NCI-H82 (cell line): ENCODE data around the gene TRAF1.

Source experiments
- DNase-seq: peaks from one replicate; lab custom pipeline; 2025; lab: John Stamatoyannopoulos, UW

TRAF1 gene

DNA sequence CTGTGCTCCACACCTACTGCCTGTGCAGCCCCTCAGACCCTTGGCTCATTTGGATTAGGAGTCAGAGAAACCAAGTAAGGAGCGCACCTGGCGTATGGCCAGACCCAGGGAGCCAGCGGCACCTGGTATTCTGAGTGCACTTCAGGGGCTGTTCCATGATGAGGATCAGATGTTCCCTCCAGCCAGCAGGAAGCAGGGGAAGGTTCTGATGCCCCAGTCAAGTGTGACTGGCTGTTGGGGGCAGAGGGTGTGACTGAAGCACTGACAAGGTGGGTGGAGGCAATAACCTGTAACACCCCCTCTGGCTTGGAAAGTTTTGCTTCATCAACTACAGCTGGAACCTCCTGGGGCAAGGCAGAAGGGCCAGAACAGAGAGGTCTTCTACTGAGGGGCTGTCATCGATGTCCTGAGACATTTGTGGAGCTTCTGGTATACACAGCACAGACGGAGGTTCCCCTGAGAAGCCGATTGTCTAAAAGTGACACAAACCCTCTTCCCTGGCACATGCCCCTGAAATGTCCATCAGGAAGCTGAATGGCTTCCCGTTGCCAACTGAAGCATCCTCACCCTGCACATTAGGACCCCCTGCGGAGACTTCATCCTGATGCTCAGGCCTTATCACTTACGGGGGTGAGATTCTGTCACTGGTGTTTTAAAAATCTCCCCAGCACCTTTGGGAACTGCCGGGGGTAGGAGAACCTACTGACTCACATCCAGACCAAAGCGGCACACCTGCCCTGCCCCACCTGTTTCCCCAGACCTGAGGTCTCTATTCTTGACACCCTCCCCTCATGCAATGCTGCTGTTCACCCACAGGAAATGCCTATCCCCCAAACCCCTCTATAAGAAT, 21.1 kb downstream of the TRAF1 start:
- no peak for DNase-seq

DNA sequence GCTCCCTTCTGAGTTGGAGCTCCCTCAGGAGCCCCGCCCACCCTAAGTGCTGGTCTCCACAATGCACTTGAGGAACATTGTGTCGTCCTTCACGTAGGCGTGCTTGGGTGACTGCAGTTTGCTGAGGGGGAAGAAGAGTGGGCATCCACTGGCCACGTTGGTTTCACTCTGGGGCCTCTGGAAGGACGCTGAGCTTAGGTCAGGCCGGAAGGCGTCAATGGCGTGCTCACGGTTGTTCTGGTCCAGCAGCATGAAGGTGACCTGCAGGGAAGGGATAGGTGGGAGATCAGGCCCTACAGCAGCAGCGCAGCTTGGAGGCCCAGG, 21.7 kb downstream of the TRAF1 start:
- DNase-seq, result no peak

DNA sequence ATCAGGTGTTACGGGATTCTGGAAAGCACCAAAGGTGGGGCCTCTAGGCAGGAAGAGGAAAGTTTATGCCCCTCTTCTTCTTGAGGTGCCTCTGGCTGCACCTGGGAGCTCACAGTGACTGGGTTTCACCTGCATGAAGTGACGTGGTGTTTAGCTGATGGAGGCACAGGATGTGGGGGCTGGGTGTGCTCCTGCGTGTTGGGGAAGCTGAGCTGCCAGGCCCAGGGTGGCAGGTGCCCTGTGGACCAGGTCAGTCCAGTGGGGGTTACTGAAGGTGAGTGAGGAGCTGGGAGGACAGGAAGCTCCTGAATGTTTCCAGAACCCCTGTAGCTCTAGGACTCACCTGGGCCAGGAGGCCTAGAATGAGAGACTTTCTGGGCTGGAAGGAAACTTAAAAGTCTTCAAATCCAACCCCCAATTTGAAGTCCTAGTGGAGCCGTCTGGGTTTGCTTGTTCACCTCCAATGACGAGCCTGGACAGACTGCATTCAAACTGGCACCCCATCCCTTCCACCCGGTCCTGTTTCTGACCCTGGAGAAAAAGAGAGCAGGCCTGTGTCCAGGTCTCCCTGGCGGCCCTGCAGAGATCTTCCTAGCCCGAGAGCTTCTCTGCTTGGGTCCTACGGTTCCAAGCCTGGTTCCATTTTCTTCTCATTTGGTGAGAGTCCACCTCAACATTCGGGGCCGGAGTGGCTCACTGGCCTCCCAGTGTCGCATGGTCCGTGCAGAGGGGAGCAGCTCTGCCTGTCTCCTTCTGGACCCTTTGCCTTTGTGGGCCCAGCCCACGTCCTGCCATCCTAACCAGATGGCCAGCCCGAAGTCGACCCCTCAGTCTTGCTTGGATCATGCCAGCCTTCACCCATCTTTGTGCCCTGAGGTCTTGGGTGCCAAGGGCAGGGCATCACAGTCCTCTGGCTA, 22.3 kb downstream of the TRAF1 start:
- no peak for DNase-seq

DNA sequence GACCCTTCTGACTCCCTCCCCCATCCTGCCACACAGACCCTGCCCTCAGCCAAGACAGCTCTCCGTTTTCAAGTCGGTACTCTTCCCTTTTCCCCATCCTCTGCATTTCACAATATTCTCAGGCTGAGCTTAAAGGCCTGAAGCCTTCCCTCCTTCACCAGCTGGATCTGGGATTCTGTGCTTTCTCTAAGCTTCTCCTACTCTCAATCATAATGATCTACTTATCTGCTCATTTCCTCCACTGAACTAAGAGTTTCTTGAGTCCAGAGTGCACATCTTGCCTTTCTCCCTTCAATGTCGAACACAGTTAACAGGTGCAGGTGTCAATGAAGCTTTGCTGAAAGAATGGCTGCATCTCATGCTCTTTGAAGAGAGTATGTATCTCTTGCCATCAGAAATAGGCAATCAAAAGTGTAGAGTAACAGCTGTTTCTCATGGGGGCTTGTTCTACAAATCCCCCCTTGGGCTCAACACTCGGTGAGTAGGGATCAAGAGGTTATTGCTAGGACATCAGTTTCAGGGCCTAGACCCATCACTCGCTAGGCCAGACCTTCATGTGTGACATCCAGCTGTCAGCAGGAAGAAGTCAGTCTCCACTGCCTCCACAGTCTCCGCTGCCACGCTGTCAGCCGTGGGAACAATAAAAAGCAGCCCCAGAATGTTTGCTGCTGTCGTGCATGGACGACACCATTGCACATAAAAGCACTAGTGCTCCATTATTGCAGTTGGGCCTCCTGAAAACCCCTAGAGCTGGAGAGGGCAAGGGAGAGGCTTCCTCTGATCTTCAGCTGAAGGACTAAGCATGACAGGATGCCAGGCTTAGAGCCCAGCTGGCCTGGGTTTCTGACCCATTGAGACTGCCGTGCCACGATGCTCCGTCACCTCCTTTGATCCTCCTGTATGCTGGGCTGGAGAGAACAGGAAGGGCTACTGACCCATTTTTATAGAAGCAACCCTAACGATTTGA, 23.7 kb downstream of the TRAF1 start:
- DNase-seq, result peak; percentile 39

DNA sequence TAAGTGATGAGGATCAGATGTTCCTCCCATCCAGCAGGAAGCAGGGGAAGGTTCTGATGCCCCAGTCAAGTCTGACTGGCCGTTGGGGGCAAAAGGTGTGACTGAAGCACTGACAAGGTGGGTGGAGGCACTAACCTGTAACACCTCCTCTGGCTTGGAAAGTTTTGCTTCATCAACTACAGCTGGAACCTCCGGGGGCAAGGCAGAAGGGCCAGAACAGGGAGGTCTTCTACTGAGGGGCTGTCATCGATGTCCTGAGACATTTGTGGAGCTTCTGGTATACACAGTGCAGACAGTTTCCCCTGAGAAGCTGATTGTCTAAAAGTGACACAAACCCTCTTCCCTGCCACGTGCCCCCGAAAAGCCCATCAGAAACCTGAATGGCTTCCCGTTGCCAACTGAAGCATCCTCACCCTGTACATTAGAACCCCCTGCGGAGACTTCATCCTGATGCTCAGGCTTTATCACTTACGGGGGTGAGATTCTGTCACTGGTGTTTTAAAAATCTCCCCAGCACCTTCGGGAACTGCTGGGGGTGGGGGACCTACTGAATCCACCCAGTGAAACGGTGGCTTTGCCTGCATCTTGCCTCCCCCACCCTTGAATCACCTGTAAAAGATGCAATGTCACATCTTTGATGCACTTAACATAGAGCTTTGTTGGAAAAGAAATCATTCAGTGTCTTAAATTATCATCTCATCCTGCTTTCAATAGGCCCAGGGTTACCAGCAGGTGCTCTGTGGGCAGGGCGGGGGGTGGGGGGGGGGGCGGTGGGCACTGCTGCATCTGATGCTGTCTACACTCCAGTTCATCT, 24.6 kb downstream of the TRAF1 start:
- no peak for DNase-seq

DNA sequence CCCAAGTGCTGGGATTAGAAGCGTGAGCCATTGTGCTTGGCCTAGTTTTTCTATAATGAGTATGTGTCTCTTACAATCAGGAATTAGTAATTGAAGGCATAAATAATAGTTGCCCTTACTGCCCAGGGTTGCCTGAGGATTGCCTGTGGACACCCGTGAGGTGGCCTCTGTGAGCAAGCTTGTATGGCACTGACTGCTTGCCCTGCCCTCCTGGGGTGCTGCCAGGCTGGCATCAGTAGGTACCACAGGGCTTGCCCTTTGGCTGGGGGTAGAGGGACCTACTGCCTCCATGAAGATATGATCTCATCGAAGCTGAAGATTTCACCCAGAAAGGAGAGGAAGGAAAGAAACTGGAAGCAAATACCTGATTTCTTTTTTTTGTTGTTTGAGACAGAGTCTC, 25.8 kb downstream of the TRAF1 start:
- no peak for DNase-seq

DNA sequence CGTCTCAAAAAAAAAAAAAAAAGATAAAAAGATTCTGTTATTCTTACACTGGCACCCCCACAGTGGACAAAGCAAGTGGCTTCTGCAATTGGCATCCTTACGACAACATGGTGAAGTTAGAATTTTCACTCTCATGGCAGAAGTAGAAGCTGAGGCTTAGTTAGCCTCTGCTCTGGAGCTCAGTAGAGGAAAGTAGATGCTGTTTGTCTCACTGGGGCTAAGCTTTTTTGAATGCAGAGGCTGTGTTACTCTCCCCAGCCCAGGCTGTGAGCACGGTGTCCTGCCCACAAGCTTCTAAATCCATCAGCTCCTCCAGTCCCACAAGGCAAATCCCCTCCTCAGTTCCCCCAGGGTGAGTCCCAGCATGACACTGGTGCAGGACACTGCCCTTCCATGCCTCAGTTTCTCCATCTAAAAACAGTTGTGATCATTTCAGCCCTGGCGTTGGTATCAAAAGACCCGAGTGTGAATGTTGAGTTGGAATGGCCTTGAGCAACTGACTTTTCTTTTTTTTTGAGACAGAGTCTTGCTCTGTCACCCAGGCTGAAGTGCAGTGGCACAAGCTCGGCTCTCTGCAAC, 27.0 kb downstream of the TRAF1 start:
- DNase-seq, result no peak

DNA sequence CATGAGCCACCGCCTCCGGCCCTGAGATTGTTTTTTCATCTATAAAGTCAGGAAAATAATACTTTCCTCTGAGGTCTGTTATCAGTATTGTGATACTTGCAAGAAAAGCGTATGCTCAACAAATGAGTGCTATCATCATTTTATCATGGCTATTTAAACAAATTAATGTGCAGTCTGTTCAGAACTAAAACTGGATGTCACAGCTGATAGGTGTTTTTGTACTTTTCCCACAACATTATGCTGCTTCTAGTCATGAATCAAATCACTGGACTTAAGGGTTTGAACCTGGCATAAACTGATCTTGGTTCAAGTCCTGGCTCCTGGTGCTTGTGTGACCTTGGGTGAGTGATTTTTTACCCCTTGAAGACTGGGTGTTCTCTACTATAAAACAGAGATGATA, 28.2 kb downstream of the TRAF1 start:
- no peak for DNase-seq

DNA sequence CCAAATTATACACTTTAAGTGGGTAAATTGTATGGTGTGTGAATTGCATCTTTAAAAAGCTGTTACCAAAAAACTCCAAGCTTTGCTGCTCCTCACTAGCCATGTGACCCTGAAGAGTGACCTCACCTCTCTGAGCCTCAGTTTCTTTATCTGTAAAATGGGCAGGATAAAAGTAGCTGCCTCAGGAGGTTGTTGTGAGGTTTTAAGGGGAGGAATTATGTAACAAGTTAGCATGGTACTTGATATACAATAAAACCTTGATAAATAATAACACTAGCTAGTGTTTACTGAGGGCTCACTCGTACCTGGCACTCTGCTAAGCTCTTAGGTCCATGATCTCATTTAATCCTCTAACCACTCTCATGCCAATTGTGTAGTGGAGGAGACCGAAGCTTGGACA, 30.6 kb downstream of the TRAF1 start:
- peak; percentile 52 for DNase-seq

DNA sequence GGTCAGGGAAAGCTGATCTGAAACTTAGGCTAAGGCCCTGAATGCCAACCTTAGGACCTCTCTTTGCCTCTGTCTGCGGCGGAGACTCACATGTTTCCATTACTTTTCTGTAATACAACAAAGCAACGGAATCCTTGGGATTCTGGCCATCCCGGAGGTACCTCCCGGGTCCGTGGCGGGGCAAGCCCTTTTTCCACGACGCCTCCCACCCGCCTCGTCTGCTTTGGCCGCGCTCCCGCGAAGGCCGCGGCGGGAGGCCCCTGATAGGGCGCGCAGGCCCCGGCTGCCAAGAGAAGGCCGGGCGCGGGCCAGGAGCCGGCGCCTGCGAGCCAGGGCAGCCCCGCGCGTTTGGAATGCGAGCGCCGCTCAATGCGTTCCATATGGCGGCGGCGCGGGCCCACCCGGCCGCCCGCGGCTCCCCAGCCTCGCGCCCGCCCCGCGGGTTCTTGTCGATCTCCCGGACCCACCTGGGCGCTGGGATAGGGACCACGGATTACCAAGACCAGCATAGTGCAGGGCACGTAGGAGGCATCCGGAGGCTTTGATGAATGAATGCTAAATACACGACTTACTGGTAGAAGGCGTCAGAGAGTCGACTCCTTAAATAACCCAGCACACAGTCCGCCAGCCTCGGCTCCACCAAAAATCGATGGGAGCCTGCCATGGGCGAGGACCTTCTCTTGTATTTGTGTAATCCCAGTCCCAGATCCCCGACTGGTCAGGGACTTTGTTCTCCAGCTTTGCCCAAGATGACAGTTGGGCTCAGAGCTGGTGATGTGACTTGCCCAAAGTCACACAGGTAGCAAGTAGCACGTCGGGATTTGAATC, 32.1 kb downstream of the TRAF1 start:
- no peak for DNase-seq

DNA sequence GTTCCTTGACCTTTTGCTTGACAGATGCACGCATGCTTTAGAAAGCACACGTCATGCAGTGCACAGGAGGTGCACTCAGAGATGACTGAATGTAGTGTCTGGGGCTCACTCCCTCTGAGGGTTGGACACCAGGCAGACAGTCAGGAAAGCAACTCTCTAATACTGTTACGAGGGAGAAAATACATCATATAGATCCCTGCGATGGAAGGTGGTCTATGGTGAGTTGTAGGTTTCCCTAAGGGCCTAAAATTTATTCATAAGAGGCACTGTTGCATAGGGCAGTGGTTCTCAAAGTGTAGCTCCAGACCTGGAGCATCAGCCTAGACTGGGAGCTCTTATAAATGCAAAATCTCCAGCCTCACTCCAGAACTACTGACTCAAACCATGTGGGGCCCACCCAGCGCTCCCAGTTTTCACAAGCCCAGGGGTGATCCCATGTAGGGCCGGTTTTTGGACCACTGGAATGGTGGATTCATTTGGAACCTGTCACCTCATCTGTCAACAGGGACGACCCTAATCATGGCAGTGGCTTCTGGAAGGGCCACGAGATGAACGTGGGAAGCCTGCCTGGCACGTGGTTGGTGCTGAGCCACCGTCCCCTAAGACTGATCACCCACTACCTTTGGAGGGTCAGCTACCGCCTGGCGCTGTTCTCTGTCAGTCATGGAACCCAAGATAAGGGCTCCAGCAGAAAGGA, 32.8 kb downstream of the TRAF1 start:
- DNase-seq, result no peak

DNA sequence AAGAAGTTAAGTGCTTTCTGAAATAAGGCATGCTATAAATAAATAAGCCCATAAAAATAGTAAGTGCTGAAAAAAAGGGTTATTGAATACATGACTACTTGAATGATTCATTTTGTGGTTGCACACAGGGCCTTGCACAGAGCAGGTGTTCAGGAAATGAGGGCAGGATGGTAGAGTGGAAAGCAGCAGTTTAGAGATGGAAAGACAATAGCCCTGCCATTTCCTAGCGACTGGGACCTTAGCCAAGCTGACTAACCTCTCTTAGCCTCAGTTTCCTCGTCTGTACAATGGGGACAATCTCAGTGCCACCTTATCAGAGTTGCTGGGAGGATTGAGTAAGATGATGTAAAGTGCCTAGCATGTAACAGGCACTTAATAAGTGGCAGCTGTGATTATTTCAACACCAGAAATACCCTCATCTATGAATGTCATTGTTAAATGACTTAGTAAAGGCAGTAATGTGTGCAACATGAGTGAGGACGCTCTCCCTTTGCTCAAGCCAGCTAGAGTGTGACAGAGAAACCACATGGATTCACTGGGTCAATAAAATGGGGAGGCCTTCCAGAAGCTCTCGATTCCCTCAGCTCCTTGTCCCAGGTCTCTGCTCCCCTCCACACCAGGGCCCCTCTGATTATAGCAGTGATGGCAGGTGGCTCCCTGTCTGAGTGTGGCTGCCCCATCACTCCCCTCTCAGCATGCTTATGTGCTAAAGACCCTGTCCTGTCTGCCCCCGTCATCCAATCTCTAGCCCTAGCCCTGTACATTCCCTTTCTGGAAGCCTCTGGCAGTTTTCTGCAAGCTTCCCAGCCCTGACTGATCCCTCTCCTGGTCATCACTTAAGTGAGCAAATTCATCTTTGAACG, 33.6 kb downstream of the TRAF1 start:
- peak; percentile 17 for DNase-seq

DNA sequence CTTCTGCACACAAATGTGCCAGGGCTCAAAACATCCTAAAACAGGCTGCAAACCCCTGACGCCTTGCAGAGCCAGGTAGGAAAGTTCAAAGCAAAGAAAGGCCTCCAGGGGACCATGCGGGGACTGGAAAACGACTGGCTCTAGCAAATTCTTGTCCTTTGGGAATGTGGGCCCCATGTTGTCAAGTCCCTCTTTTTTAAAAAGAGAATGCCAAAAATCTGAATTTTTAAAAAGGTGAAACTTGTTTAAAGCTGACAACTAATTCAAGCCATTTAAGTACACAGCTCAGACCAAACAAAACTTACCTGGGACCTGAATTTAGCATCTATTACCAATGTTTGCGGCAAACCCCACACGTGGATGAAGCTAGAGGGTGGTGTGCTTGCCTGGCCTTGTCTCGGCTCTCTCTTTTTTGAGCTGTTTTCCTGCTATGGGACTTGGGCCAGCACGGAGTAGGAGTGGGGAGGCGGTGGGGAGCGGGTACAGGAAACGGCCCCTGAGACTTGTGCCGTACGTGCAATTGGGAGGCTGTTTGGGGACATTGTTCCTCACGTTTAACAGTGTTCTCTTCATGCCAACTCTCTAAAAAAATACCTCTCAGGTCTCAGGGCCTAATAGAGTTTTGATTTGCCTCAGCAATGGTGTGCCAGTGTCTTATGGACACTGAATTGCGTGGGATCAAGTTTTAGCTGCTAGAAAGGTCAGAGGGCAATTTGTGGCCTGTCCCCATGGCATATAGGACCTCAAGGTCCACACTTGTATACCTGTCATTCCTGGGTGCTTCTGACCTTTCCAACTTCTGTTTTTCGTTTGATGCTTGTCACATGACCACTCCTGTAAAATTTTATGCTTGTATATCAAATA, 34.5 kb downstream of the TRAF1 start:
- no peak for DNase-seq

DNA sequence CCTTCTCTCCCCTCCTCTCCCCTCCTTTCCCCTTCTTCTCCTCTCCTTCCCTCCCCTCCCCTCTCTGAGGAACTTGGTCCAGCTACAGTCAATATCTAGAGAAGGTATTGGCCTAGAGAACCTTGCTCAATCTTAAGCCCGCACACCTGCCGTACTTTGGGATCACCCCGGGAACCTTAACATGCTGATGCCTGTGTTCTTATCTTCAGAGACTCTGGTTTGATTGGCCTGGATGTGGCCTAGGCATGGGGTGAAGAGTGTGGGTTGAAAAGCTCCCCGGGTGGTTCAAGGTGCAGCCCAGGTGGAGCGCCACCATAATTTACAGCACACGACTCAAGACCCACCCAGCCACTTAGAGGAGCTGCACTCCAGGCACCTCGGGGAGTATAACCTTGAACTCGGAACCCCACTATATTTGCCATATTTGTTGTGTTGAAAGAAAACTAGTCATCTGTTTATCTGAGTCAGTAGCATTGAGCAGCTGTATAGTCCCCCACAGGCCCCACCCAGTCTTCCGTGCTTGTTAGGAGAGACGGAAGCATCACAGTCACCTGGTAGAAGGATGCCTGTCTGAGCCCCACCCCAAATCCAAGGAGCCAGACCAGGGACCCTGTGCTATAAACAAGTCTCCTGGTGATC, 35.2 kb downstream of the TRAF1 start:
- no peak for DNase-seq

DNA sequence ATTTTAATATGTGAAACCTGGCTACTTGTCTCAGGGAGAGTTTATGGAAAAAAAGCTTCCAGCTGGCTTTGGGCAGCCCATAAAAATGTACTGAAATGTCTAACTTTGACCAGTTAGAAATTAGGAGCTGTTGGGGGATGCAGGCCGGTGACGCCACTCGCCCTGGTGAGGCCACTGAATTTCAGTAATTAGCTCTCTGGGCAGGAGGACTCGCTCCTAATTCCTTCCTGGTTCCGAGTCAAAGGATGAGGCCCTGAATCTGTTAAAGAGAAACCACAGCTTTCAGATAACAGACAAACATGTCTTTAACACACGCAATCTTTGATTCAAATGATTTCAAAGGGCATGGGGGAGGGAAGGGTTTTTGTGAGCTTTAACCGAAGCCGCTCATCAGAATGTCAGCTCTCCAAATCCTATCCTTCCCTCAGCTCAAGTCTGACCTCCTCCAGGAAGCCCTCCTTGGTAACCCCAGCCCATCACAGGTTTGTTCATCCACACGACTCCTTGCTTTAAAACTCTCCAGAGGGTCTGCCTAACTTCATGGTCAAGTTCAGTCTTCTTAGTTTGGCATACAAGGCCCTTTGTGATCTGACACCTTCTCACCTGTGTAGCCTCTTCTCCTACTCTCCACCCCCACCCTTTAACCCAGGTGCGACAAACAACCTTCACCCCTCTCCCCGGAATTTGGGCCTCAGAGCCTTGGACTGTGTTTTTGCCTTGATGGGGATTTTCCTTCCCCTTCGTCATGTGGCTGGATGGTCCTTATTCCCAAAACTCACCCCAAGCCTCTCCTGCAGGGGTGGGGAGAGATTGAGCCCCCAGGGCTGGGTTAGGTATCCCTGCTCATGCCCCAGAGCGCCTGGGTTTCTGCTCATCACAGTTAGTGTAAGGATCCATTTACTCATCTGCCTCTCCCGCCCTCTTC, 36.0 kb downstream of the TRAF1 start:
- DNase-seq, result peak; percentile 65
